RWPE1 (cell line): Measurements from ENCODE around the gene ZNF79.

ENCODE experiments used
- CTCF ChIA-PET: fragments of 350-600 bp; sonication (Branson Sonifier 250); formaldehyde crosslinking; extraction: SDS; loops from one replicate; lab custom pipeline; 2021; lab: Yijun Ruan, JAX
- POLR2A ChIA-PET: fragments of 400-600 bp; formaldehyde crosslinking; extraction: SDS; loops from one replicate; lab custom pipeline; 2020; ENCODE audit warnings: antibody characterized with exemption; ENCODE audit not compliant: low non-redundant PET; lab: Yijun Ruan, JAX
- DNase-seq: peaks from one replicate; pipeline ENCODE4 v3.0.0; 2012; ENCODE audit warnings: low spot score
- H3K27ac ChIP-seq: fragments of 450-650 bp; 2 replicates; pipeline ENCODE4 v1.5.1; 2017
- CTCF ChIP-seq: fragments of 450-650 bp; conservative IDR thresholded peaks from 2 replicates; pipeline ENCODE4 v1.5.1; 2017; ENCODE audit warnings: low read depth, mild to moderate bottlenecking

ZNF79 gene

GRCh38 chr9:127492616-127493015 lies 68.4 kb downstream of the ZNF79 start:
- DNase-seq: no peak
- CTCF ChIA-PET: interaction anchor here (0.7 to 1.3 kb wide), 5 partner anchors 9 to 314 kb away, joined by 3 to 5 read pairs (median 3); no protein-coding TSS in a partner anchor
- H3K27ac ChIP-seq: peak overlapping the region; percentile 93
- POLR2A ChIA-PET: no interaction called here
- TF ChIP-seq CTCF: no peak

GRCh38 chr9:127493592-127494303 lies 69.6 kb downstream of the ZNF79 start:
- CTCF ChIA-PET: interaction anchor here (0.6 to 1.7 kb wide), 2 partner anchors 10 to 91 kb away, joined by 3 to 5 read pairs; no protein-coding TSS in a partner anchor
- POLR2A ChIA-PET: interaction anchor here (0.6 kb wide), 1 partner anchor 64 kb away, joined by 3 read pairs; no protein-coding TSS in a partner anchor
- H3K27ac ChIP-seq: peak overlapping the region; percentile 93
- no peak for DNase-seq
- TF ChIP-seq CTCF: no peak

- peak; percentile 62 for DNase-seq
- TF ChIP-seq CTCF: no peak
- peak overlapping the region; percentile 93 for H3K27ac ChIP-seq
- ChIA-PET CTCF (interaction anchor here (0.6 to 1.7 kb wide), 2 partner anchors 10 to 91 kb away, joined by 3 to 5 read pairs; no protein-coding TSS in a partner anchor), POLR2A (no interaction called here)
Measured at GRCh38 chr9:127494304-127494702, 70.1 kb downstream of the ZNF79 start.
